Measurements from ENCODE around the gene RGS3. TPM values are rescaled to one million over a fixed set of nuclear protein-coding genes. Genes with fewer than 3 reads are reported as not detected.

RGS3 gene
- polyA plus RNA-seq, 2 of the 4 experiments (the other 2 are of a cell fraction) = 19.6 to 22.9 TPM

DNA sequence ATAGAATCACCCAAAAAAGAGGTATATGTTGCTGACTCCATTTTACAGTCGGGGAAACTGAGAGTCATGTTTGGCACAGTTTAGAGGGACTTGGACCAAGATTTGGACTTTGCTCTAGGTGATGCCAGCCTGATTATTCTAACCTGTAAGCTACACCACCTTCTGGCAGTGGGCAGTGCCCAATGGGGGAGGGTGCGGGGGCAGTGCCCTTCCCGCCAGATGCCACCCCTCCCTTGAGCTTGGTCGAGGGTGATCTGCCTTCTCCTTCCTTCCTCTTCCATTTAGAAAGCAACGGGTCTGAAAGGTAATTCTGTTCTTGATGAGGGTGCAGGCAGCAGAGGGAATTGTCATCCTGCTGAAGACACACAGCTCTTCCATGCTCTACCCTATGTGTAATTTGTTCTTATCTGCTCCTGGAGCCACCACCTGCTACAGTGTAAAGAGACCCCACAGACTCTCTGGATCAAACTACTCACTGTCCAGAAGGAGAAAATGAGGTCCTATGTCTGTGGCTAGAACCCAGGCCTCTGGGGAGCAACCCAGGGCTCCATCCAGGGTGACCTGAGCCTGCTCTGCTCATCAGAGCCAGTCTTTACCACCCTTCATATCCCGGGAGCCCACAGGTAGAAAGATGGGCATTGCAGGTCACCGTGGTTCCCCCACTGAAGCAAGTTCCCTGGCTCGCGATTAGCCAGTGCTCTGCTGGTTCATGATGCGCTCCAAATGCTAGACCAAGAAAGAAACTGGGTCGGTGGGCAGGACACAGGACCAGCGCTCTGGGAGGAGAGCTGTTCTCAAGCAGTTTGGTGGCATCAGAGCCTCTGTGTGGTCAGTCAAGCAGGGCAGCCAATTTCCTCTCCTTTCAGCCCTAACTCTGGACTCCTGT lies 156.2 kb downstream of the RGS3 start:
- Histone ChIP-seq H3K9me3 (no peaks in the 10 kb centered on the region), H3K4me1 (peaks cover 43% of the 10 kb centered on the region), H3K27ac (peak overlapping the region; percentile 86 to 92), H3K4me3 (no peak overlapping the region), H3K4me2 (peak overlapping the region; percentile 83)
- ChIA-PET CTCF (interaction anchor here (0.9 to 10.9 kb wide), 5 partner anchors 14 to 36 kb away, joined by 3 to 120 read pairs (median 3); no protein-coding TSS in a partner anchor), POLR2A (no interaction called here)
- TF ChIP-seq FOSB (CRISPR knock-in tag; IDR thresholded peaks at IDR 0.05) = no peak
- TF ChIP-seq, protein P1, sequence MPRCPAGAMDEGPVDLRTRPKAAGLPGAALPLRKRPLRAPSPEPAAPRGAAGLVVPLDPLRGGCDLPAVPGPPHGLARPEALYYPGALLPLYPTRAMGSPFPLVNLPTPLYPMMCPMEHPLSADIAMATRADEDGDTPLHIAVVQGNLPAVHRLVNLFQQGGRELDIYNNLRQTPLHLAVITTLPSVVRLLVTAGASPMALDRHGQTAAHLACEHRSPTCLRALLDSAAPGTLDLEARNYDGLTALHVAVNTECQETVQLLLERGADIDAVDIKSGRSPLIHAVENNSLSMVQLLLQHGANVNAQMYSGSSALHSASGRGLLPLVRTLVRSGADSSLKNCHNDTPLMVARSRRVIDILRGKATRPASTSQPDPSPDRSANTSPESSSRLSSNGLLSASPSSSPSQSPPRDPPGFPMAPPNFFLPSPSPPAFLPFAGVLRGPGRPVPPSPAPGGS (IDR thresholded peaks at IDR 0.05) = no peak
- TF ChIP-seq, protein P2, sequence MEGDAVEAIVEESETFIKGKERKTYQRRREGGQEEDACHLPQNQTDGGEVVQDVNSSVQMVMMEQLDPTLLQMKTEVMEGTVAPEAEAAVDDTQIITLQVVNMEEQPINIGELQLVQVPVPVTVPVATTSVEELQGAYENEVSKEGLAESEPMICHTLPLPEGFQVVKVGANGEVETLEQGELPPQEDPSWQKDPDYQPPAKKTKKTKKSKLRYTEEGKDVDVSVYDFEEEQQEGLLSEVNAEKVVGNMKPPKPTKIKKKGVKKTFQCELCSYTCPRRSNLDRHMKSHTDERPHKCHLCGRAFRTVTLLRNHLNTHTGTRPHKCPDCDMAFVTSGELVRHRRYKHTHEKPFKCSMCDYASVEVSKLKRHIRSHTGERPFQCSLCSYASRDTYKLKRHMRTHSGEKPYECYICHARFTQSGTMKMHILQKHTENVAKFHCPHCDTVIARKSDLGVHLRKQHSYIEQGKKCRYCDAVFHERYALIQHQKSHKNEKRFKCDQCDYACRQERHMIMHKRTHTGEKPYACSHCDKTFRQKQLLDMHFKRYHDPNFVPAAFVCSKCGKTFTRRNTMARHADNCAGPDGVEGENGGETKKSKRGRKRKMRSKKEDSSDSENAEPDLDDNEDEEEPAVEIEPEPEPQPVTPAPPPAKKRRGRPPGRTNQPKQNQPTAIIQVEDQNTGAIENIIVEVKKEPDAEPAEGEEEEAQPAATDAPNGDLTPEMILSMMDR (IDR thresholded peaks at IDR 0.05) = no peak
- TF ChIP-seq ZFP36 (IDR thresholded peaks at IDR 0.05; ENCODE audit: borderline replicate concordance, partially characterized antibody) = no peak
- no peak for FAIRE-seq
- 81% methylated on average over 12 of the region's 12 CpGs for WGBS (ENCODE audit: missing lambda C conversion rate)
- peak in 1 of 2 experiments; percentile 46; a peak in 3 of 6 replicates for ATAC-seq
- DNase-seq (ENCODE audit: low read depth in 1 of 2, low spot score in 1 of 2) = no peak

DNA sequence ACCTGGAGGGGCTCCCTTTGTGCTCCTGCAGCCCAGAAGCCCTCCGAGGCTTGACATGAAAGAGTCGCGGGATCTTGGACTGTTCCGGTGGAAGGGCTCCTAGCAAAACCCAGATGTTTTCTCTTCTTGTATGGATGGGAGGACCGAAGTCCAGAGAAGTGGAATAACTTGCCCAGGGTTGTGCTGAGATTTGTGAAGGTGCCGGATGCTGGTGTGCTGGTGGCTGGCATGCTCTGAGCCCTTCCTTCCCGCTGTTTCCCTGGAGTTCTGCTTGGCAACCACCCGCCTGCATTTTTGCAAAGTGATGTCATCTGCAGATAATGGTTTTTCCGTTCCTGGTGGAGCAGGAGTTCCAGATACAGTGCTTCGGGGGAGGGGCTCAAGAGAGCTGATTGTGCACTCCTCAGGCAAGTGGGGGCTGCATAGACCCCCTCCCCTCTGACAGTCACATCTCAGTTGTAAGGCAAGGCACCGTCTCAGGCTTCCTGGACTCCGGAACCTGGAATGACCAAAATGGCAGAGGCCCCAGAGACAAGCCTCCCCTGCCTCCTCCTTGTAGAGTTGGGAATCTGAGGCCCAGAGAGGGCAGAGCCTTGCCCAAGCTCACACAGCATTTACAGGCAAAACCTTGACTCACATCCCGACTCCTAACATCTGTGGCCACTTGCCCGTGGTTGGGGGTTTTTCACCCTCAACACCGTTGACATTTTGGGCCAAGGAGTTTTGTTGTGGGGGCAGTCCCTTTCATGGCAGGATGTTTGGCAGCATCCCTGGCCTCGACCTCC lies 157.0 kb downstream of the RGS3 start:
- H3K4me1 ChIP-seq = peaks cover 43% of the 10 kb centered on the region
- DNase-seq (ENCODE audit: low read depth in 1 of 2, low spot score in 1 of 2) (peak; percentile 82 to 86), FAIRE-seq (peak; percentile 54), ATAC-seq (peak; percentile 60 to 85; a peak in 4 of 6 replicates)
- H3K4me3 ChIP-seq = 0 out of 3 replicates have a peak overlapping the region, but pooled peaks have one; percentile 15
- 49% methylated on average over 16 of the region's 16 CpGs for WGBS (ENCODE audit: missing lambda C conversion rate)
- CTCF ChIA-PET = interaction anchor here (1.1 to 10.9 kb wide), 6 partner anchors 8 to 36 kb away, joined by 3 to 120 read pairs (median 3); no protein-coding TSS in a partner anchor
- POLR2A ChIA-PET = no interaction called here
- H3K27ac ChIP-seq = peak overlapping the region; percentile 86 to 92
- H3K9me3 ChIP-seq = no peaks in the 10 kb centered on the region
- H3K4me2 ChIP-seq = peak overlapping the region; percentile 83
- TF ChIP-seq FOSL2 (IDR thresholded peaks at IDR 0.05) (no peak), FOSL2 (CRISPR knock-in tag; IDR thresholded peaks at IDR 0.05) (peak; percentile 70), JUNB (IDR thresholded peaks at IDR 0.05) (0 out of 2 replicates have a peak, but pooled peaks have one; percentile 4), MAFK (IDR thresholded peaks at IDR 0.05; ENCODE audit: partially characterized antibody) (peak; percentile 31), HOXB5 (CRISPR knock-in tag; IDR thresholded peaks at IDR 0.05) (0 out of 2 replicates have a peak, but pooled peaks have one; percentile 58), RFX5 (IDR thresholded peaks at IDR 0.05) (peak; percentile 57; the same call in 1 of the 2 replicates), HOXB13 (CRISPR knock-in tag; IDR thresholded peaks at IDR 0.05; ENCODE audit: low read depth) (0 out of 2 replicates have a peak, but pooled peaks have one; percentile 39), FOSB (CRISPR knock-in tag; IDR thresholded peaks at IDR 0.05) (no peak), EHF (CRISPR knock-in tag; IDR thresholded peaks at IDR 0.05) (no peak), ZFP36 (IDR thresholded peaks at IDR 0.05; ENCODE audit: borderline replicate concordance, partially characterized antibody) (peak; percentile 73)
- TF ChIP-seq, protein P3, sequence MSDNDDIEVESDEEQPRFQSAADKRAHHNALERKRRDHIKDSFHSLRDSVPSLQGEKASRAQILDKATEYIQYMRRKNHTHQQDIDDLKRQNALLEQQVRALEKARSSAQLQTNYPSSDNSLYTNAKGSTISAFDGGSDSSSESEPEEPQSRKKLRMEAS (IDR thresholded peaks at IDR 0.05) = peak; percentile 78
- TF ChIP-seq, protein P4, sequence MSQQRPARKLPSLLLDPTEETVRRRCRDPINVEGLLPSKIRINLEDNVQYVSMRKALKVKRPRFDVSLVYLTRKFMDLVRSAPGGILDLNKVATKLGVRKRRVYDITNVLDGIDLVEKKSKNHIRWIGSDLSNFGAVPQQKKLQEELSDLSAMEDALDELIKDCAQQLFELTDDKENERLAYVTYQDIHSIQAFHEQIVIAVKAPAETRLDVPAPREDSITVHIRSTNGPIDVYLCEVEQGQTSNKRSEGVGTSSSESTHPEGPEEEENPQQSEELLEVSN (IDR thresholded peaks at IDR 0.05; ENCODE audit: borderline replicate concordance, low read depth) = peak; percentile 91
- TF ChIP-seq, protein P5, sequence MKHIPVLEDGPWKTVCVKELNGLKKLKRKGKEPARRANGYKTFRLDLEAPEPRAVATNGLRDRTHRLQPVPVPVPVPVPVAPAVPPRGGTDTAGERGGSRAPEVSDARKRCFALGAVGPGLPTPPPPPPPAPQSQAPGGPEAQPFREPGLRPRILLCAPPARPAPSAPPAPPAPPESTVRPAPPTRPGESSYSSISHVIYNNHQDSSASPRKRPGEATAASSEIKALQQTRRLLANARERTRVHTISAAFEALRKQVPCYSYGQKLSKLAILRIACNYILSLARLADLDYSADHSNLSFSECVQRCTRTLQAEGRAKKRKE (CRISPR knock-in tag; IDR thresholded peaks at IDR 0.05; ENCODE audit: low read depth) = no peak

Data from A549 (cell line).